AG04450 (cell line): ENCODE results near the gene AGT. TPM values are rescaled to one million over a fixed set of nuclear protein-coding genes. Genes with fewer than 3 reads are reported as not detected.

Source experiments
- CTCF ChIA-PET: fragments of 300-600, 350-600 bp; formaldehyde crosslinking; extraction: SDS; loops from one replicate; lab custom pipeline; 2022; ENCODE audit warnings: antibody characterized with exemption, inconsistent platforms; lab: Charles Lee
- POLR2A ChIA-PET: fragments of 350-600 bp; formaldehyde crosslinking; extraction: SDS; loops from one replicate; lab custom pipeline; 2021; ENCODE audit warnings: antibody characterized with exemption, inconsistent platforms; lab: Yijun Ruan, JAX
- DNase-seq: peaks from one replicate; pipeline ENCODE4 v3.0.0-alpha.2; 2011; ENCODE audit warnings: low read depth, low spot score
- H3K27ac ChIP-seq: one replicate; pipeline ENCODE4 v1.5.1; 2012; ENCODE audit warnings: low read depth, low read length, control low read depth
- H3K27me3 ChIP-seq: one replicate; pipeline ENCODE4 v1.6.0; 2012; ENCODE audit warnings: low read length; ENCODE audit not compliant: control insufficient read depth, insufficient read depth
- H3K4me3 ChIP-seq: 2 replicates; pipeline ENCODE4 v1.5.1; 2011; ENCODE audit warnings: mild to moderate bottlenecking, low read depth, low read length, control low read depth
- H3K9me3 ChIP-seq: 2 replicates; pipeline ENCODE4 v1.5.1; 2012; ENCODE audit warnings: low read length; ENCODE audit not compliant: control insufficient read depth, insufficient read depth
- CTCF ChIP-seq: IDR thresholded peaks from 2 replicates; pipeline ENCODE4 v1.5.1; 2011; ENCODE audit warnings: low read depth, low read length, control low read depth, inconsistent platforms
- polyA plus RNA-seq: library from polyadenylated mRNA; depleted of rRNA; stranded (reverse); fragments of >200 nt; gene quantifications from 2 replicates; pipeline ENCODE4 v1.2.3, GENCODE V29; 2011

AGT gene
- polyA plus RNA-seq, 1 experiment: 6.2 TPM

DNA sequence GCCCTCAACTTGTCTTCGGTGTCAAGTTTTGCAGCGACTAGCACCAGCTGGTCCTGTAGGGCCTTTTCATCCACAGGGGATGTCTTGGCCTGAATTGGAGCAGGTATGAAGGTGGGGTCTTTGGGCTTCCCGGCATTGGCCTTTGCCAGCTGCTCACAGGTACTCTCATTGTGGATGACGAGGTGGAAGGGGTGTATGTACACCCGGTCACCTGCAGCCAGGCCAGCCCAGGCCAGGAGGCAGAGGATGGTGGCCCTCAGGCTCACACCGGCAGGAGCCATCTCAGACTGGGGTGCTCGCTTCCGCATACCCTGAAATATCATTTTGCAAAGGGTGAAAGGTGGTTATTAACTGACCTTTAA, 3.4 kb downstream of the AGT start:
- Histone ChIP-seq H3K9me3 (no peaks in the 10 kb centered on the region), H3K27ac (no peak overlapping the region), H3K27me3 (peaks cover 7% of the 10 kb centered on the region), H3K4me3 (no peak overlapping the region)
- no peak for TF ChIP-seq CTCF
- ChIA-PET POLR2A (no interaction called here), CTCF (no interaction called here)
- no peak for DNase-seq

- Histone ChIP-seq H3K27ac (no peak overlapping the region), H3K27me3 (peaks cover 7% of the 10 kb centered on the region), H3K9me3 (no peaks in the 10 kb centered on the region), H3K4me3 (no peak overlapping the region)
- CTCF ChIA-PET: no interaction called here
- POLR2A ChIA-PET: no interaction called here
- DNase-seq: no peak
- TF ChIP-seq CTCF: no peak
These were observed 4.0 kb downstream of the AGT start for GRCh38 chr1:230709619-230710542.

DNA sequence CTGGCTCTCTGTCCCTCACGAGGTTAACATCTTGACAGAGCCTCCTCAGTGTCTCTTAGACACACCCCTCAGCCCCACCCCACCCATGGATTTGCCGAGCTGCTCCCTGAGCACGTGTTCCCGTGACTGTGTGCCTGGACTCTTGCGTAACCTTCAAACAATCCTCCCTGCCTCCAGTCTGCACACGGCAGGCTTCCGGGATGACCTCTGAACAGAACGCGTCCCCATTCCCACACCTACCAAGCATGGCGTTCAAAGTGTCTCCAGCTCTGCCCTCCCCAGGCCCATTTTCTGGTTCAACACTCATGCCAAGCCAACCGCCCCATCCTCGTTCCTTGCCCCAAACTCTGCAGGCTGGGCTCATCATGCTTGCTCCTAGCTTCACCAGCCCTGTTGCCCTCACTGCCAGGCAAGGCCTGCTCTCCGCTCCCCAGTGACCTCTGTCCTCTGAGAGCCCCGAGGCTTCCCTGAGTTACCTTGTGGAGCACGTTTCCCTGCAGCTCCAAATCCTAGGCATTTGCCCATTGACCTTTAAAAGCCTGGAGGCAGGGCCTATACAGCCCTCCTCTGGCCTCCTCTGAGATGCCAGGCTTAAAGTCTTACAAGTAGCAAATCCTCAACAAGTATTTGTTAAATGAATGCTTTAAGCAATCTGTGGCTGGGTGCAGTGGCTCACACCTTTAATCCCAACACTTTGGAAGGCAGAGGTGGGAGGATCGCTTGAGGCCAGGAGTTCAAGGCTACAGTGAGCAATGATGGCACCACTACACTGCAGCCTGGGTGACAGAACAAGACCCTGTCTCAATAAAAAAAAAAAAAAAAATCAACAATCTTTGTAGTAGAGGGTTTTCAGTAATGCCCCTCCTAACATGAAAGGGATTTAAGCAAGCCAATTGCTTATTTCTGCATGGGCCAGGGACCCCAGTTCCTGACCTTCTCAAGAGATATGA, 5.0 kb downstream of the AGT start:
- DNase-seq: no peak
- H3K27me3 ChIP-seq: peaks cover 9% of the 10 kb centered on the region
- TF ChIP-seq CTCF: no peak
- no peak overlapping the region for H3K27ac ChIP-seq
- POLR2A ChIA-PET: no interaction called here
- H3K4me3 ChIP-seq: no peak overlapping the region
- no peaks in the 10 kb centered on the region for H3K9me3 ChIP-seq
- CTCF ChIA-PET: no interaction called here

- Histone ChIP-seq H3K27me3 (peaks cover 8% of the 10 kb centered on the region), H3K27ac (no peak overlapping the region), H3K9me3 (no peaks in the 10 kb centered on the region), H3K4me3 (no peak overlapping the region)
- POLR2A ChIA-PET: no interaction called here
- DNase-seq: no peak
- no peak for TF ChIP-seq CTCF
- CTCF ChIA-PET: no interaction called here
These were observed 5.9 kb downstream of the AGT start for GRCh38 chr1:230707732-230708630.
